GM12864 (cell line): ENCODE data around the gene GPAT3.

ENCODE experiments used
- DNase-seq: peaks from one replicate; pipeline ENCODE4 v3.0.0-alpha.2; 2011; ENCODE audit warnings: low read depth
- H3K4me3 ChIP-seq: 2 replicates; pipeline ENCODE4 v1.5.1; 2011; ENCODE audit warnings: mild to moderate bottlenecking, low read depth, low read length, control low read depth
- TF ChIP-seq, protein P1 (sequence below): IDR thresholded peaks from 2 replicates; pipeline ENCODE4 v1.5.1; 2011; ENCODE audit warnings: low read depth, mild to moderate bottlenecking, moderate library complexity, low read length, control low read depth, inconsistent platforms; ENCODE audit errors: missing control alignments

Gene GPAT3

DNA sequence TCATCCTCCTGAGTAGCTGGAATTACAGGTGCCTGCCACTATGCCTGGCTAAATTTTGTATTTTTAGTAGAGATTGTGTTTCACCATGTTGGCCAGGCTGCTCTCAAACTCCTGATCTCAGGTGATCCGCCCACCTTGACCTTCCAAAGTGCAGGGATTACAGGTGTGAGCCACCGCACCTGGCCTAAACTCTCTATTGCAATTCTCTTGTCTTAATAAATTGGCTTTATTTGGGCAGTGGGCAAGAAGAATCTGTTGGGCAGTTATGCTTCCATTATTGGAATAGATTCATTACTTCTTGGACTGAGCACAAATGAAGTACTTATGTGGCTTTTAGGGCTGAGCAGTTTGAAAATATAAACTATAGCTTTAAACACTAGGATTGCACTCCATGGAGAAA is 8.2 kb upstream of the GPAT3 start:
- TF ChIP-seq, protein P1, sequence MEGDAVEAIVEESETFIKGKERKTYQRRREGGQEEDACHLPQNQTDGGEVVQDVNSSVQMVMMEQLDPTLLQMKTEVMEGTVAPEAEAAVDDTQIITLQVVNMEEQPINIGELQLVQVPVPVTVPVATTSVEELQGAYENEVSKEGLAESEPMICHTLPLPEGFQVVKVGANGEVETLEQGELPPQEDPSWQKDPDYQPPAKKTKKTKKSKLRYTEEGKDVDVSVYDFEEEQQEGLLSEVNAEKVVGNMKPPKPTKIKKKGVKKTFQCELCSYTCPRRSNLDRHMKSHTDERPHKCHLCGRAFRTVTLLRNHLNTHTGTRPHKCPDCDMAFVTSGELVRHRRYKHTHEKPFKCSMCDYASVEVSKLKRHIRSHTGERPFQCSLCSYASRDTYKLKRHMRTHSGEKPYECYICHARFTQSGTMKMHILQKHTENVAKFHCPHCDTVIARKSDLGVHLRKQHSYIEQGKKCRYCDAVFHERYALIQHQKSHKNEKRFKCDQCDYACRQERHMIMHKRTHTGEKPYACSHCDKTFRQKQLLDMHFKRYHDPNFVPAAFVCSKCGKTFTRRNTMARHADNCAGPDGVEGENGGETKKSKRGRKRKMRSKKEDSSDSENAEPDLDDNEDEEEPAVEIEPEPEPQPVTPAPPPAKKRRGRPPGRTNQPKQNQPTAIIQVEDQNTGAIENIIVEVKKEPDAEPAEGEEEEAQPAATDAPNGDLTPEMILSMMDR = no peak
- H3K4me3 ChIP-seq = no peak overlapping the region
- DNase-seq = no peak

DNA sequence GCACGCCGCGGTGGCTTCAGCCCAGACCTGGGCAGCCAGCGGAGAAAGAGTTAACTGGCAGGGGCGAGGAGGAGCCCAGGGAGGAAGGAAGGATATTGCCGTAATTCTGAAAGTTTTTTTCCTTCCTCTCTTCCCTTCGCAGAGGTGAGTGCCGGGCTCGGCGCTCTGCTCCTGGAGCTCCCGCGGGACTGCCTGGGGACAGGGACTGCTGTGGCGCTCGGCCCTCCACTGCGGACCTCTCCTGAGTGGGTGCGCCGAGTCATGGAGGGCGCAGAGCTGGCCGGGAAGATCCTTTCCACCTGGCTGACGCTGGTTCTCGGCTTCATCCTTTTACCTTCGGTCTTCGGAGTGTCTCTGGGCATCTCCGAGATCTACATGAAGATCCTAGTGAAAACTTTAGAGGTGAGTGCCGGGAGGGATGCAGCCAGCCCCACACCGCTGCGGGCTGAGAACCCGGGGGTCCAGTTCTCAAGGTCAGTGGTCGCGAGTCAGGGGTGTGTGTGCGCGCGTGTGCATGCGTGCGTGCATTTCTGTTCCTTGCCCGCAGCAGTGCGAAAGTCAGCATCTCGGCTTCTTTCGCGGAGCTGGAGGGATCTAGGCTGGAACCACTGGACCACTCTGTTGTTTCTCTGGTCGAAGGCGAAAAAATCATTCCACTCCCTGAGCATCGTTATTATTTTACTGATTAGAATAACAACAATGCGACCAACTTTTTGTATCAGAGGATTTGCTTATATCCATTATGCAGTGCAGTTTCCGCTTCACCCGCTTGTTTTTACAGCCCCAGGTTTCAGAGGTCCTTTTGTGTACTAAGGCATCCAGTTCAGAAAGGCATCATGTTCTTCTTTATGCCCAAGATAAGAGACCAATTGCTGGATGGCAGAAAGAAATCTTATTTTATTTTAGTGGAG is 709 bp downstream of the GPAT3 start:
- DNase-seq = no peak
- TF ChIP-seq, protein P1 = no peak
- peak overlapping the region; percentile 72 for H3K4me3 ChIP-seq

DNA sequence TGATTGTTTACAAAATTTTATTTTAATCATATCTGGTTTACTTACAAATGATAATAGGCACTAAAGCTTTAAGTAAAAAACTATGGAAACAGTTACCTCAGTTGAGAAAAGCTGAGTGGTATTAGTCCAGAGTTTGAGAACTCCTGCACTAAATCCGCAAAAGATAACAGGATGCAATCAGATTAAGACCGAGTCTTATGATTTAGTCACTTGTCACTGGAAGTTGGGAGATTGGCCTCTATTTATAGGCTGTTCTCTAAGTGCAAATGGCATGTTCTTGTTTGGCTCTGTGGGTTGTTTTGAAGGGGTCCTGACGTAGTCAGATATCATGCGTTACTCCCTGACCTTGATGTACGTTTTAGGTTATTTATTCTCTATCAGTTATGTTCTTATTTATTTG is 6.3 kb downstream of the GPAT3 start:
- no peak overlapping the region for H3K4me3 ChIP-seq
- DNase-seq = no peak
- TF ChIP-seq, protein P1 = no peak

DNA sequence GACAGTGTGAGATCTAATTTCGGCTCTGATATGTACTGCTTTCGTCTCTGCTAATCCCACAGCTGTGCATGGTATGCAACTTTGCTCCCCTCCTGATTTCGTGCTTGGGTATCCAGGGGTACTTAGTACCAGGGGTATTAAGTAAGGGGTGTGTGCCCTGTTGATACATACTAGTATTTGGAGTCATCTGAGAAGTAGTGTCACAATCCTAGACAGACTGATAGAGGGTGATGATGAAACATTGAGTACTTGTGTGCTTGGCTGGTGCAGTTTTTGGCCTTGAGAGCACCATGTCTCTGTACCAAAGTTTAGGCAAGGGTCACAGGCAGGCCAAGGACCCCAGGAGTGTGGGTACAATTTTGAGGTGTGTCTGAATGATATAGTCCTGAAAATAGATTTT is 10.9 kb downstream of the GPAT3 start:
- DNase-seq = no peak
- TF ChIP-seq, protein P1 = no peak
- no peak overlapping the region for H3K4me3 ChIP-seq

DNA sequence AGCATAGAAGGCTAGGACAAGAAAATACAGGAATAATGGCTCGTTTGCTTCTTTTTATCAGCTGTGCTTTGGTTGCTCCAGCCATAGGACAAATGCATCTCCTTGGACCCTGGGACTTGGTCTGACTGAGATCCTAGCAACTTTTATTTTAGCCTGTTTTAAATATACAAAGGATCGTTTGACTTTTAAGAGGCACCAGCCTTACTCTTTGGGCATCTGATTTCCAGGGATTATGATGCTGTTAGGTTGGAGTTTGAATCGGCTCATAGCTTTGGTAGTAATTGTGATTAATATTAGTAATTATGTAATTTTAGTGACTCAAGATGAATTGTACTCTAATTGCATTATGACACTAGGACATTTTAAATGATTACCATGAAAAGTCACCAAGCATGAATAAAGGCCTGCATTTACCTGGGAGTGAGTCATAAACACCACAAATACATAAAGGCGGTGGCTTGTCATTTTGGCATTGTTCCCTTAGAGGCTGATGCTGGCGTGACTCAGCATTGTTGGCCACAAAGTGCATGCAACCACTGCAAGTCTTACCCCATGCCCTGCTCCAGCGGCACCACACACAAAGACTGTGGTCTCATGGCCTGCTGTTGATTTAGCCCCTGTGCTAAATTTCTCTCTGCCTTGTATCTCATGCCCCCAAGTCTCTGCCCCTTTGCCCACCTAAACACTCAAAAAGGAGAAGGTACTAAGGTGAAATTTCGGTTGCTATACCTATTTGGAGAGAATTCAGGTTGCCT is 12.4 kb downstream of the GPAT3 start:
- DNase-seq = peak; percentile 55
- TF ChIP-seq, protein P1 = no peak
- no peak overlapping the region for H3K4me3 ChIP-seq

DNA sequence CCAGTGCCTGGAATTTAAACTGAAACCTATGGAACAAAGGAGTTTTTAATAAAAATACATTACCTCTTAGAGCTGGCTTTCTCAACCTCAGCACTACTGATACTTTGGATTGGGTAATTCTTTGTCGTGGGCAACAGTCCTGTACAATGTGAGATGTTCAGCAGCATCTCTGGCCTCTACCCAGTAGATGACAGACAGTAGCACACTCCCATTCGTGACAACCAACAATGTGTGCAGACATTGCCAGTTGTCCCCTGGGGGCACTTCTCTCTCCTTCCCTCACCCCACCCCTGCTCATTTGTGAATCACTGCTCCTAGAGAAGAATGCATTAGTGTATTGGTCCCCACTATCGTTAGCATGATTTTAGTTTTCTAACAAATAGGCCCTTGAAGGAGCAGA is 16.2 kb downstream of the GPAT3 start:
- no peak overlapping the region for H3K4me3 ChIP-seq
- TF ChIP-seq, protein P1 = no peak
- no peak for DNase-seq

DNA sequence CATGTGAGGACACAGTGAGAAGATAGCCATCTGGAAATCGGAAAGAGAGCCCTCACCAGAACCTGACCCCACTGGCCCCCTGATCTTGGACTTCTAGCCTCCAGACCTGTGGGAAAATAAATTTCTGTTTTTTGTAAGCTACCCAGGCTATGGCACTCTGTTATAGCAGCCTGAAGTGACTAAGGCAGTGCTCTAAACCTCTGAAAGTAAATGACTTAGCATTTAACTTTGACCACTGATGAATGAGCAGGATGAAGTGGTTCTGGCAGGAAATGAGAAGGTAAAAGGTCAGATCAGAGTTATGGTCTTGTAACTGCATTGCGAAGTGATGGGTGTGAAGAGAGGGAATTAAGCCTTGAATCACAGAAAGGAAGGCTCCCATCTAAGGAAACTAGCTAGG is 17.0 kb downstream of the GPAT3 start:
- no peak for DNase-seq
- TF ChIP-seq, protein P1 = no peak
- H3K4me3 ChIP-seq = no peak overlapping the region
